Vagina (tissue), 2 donors: ENCODE data around the gene FNBP1L.

Experiments
- POLR2AphosphoS5 ChIP-seq, 2 donors: sonication (generic); formaldehyde crosslinking; IDR thresholded peaks; one replicate each; pipeline ENCODE4 v1.9.0; 2017; ENCODE audit warnings: antibody characterized with exemption in 2 of 2, mild to moderate bottlenecking in 2 of 2, low read depth in 1 of 2; ENCODE audit not compliant: insufficient read depth in 1 of 2
- TF ChIP-seq, protein P1 (sequence below), 3 experiments: fragments of 450-650 bp in 2 of 3; fragments of 200-600 bp in 1 of 3; sonication (generic) in 1 of 3; IDR thresholded peaks; one replicate each; pipeline ENCODE4 v1.5.1; 2017 to 2019; ENCODE audit warnings: antibody characterized with exemption in 3 of 3, mild to moderate bottlenecking in 2 of 3, moderate library complexity in 2 of 3

DNA sequence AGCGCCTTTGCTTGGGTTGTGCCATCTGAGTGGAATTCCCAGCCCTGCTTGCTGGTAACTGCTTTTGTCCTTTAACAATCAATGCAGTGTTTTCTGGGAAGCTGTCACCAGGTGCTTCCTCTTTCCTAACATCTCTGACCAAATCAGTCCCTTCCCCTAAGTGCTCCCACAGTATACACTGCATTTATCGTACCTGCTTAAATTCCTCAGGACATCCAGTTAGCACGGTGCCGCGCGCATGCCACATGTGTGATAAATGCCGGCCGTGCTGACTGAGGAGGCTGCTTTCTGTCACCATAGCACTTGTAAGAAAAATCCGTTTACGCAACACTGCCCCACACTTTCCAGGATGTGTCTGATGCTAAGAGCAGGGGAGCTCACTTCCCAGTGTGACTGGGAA is 118.3 kb downstream of the FNBP1L start:
- no peak for TF ChIP-seq POLR2AphosphoS5 (IDR thresholded peaks at IDR 0.05; ENCODE audit: insufficient read depth in 1 of 2, low read depth in 1 of 2)
- TF ChIP-seq, protein P1, sequence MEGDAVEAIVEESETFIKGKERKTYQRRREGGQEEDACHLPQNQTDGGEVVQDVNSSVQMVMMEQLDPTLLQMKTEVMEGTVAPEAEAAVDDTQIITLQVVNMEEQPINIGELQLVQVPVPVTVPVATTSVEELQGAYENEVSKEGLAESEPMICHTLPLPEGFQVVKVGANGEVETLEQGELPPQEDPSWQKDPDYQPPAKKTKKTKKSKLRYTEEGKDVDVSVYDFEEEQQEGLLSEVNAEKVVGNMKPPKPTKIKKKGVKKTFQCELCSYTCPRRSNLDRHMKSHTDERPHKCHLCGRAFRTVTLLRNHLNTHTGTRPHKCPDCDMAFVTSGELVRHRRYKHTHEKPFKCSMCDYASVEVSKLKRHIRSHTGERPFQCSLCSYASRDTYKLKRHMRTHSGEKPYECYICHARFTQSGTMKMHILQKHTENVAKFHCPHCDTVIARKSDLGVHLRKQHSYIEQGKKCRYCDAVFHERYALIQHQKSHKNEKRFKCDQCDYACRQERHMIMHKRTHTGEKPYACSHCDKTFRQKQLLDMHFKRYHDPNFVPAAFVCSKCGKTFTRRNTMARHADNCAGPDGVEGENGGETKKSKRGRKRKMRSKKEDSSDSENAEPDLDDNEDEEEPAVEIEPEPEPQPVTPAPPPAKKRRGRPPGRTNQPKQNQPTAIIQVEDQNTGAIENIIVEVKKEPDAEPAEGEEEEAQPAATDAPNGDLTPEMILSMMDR (IDR thresholded peaks at IDR 0.05): no peak
